Measurements from ENCODE around the gene HDAC8.

Gene HDAC8

DNA sequence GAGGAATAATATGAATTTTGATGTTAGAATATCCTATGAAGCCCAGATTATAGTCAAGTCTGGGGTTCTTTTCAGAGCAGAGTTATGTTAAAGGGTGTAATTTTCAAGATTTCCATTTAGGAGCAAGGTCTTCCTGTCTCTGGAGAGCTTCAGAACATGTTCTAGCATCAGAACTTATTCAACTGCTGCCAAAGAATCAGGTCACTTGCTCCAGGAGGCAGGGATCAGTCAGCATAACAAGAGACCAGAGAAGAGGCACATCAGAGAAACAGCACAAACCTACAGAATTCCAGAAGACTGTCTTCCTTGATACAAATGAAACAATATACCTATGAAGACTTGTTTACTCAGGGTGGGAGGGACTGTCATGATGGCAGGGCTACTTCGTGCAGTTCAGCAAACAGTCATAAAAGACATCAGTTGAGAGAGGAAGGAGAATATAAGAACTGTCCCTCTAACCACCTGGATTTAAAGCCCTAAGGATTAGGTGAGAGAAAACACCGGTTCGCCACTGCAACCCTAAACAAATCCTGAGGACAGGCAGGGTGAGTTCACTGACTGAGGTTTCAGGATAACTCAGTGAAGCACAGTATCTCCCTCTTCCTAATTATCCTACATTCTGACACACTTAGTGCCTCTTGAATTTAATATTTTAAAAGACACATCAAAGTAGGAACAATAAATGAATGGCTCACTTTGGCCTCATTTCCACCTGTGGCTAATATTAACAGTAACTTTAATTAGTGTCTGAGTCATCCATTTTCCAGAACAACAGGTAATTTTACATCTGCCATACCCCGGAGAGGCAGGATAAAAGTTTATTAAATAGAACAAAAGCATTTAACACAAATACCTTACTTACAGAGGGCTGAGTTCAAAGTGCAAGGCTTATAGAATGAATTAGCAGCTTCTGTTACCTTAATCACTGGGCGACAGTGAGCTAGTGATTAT, 93.0 kb downstream of the HDAC8 start:
- H3K9me3 ChIP-seq (ENCODE audit: severe bottlenecking): no peaks in the 10 kb centered on the region
- H3K27ac ChIP-seq: no peak overlapping the region
- H3K36me3 ChIP-seq: no peaks in the 10 kb centered on the region
- TF ChIP-seq, protein P1, sequence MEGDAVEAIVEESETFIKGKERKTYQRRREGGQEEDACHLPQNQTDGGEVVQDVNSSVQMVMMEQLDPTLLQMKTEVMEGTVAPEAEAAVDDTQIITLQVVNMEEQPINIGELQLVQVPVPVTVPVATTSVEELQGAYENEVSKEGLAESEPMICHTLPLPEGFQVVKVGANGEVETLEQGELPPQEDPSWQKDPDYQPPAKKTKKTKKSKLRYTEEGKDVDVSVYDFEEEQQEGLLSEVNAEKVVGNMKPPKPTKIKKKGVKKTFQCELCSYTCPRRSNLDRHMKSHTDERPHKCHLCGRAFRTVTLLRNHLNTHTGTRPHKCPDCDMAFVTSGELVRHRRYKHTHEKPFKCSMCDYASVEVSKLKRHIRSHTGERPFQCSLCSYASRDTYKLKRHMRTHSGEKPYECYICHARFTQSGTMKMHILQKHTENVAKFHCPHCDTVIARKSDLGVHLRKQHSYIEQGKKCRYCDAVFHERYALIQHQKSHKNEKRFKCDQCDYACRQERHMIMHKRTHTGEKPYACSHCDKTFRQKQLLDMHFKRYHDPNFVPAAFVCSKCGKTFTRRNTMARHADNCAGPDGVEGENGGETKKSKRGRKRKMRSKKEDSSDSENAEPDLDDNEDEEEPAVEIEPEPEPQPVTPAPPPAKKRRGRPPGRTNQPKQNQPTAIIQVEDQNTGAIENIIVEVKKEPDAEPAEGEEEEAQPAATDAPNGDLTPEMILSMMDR (IDR thresholded peaks at IDR 0.05; ENCODE audit: low read depth, low read length): no peak
- DNase-seq: no peak
- H3K4me3 ChIP-seq (ENCODE audit: low read depth, low read length): no peak overlapping the region
- peaks cover 12% of the 10 kb centered on the region for H3K27me3 ChIP-seq (ENCODE audit: insufficient read depth, low read depth, severe bottlenecking)

DNA sequence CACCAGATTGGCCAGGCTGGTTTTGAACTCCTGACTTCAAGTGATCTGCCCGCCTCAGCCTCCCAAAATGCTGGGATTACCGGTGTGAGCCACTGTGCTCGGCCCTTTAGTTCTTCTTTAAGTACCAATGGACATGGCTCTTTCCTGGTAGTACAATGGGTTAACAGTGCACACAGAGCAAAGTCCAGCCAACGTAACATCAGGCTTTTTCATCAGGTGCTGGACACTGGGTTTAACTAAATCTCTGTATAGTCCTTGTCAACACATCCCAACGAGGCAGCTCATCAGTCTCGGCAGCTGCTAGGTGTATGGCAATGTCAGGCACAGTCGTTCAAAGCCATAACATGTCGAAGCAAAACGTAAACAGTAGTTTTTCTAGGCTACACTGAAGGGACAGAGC, 93.8 kb downstream of the HDAC8 start:
- TF ChIP-seq, protein P1 (IDR thresholded peaks at IDR 0.05; ENCODE audit: low read depth, low read length): no peak
- H3K27ac ChIP-seq: no peak overlapping the region
- H3K36me3 ChIP-seq: no peaks in the 10 kb centered on the region
- peaks cover 12% of the 10 kb centered on the region for H3K27me3 ChIP-seq (ENCODE audit: insufficient read depth, low read depth, severe bottlenecking)
- DNase-seq: no peak
- no peak overlapping the region for H3K4me3 ChIP-seq (ENCODE audit: low read depth, low read length)
- H3K9me3 ChIP-seq (ENCODE audit: severe bottlenecking): no peaks in the 10 kb centered on the region

DNA sequence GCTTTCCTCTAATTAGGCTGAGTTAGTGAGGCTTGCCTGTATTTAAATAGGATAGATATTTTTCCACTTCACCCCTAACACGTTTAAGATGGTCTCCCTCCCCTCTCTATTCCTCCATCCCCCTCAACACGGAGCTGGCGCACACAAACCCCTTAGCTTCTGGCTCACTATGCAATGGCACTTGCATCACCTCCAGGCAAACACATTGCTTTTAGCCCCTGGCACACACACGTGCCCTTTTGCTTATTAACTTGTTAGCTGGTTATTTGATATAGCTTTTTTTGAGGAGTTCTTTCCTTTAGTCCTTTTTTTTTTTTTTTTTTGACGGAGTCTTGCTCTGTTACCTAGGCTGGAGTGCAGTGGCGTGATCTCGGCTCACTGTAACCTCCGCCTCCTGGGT, 94.3 kb downstream of the HDAC8 start:
- no peak overlapping the region for H3K27ac ChIP-seq
- no peak for DNase-seq
- no peaks in the 10 kb centered on the region for H3K36me3 ChIP-seq
- H3K4me3 ChIP-seq (ENCODE audit: low read depth, low read length): no peak overlapping the region
- peaks cover 12% of the 10 kb centered on the region for H3K27me3 ChIP-seq (ENCODE audit: insufficient read depth, low read depth, severe bottlenecking)
- TF ChIP-seq, protein P1 (IDR thresholded peaks at IDR 0.05; ENCODE audit: low read depth, low read length): no peak
- H3K9me3 ChIP-seq (ENCODE audit: severe bottlenecking): no peaks in the 10 kb centered on the region

DNA sequence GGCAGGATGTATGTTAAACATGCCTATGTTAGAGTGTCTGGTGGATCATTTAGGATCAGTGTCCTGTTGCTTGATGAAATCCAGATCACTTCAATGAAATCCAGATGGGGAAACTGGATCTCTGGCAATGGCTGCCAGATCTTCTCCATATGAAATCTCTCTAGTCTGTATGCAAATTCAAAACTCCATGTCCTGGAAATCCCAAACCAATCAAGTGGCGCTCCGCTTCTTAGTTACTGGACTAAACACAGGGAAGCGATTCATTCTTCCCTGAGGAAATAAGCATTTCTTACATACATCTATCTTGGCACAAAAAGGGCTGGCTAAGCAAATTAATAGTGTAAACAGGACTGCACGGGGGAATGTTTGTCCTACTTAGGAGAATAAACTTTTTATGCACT, 94.9 kb downstream of the HDAC8 start:
- DNase-seq: no peak
- H3K9me3 ChIP-seq (ENCODE audit: severe bottlenecking): no peaks in the 10 kb centered on the region
- TF ChIP-seq, protein P1 (IDR thresholded peaks at IDR 0.05; ENCODE audit: low read depth, low read length): no peak
- H3K27ac ChIP-seq: no peak overlapping the region
- no peak overlapping the region for H3K4me3 ChIP-seq (ENCODE audit: low read depth, low read length)
- peaks cover 12% of the 10 kb centered on the region for H3K27me3 ChIP-seq (ENCODE audit: insufficient read depth, low read depth, severe bottlenecking)
- no peaks in the 10 kb centered on the region for H3K36me3 ChIP-seq

DNA sequence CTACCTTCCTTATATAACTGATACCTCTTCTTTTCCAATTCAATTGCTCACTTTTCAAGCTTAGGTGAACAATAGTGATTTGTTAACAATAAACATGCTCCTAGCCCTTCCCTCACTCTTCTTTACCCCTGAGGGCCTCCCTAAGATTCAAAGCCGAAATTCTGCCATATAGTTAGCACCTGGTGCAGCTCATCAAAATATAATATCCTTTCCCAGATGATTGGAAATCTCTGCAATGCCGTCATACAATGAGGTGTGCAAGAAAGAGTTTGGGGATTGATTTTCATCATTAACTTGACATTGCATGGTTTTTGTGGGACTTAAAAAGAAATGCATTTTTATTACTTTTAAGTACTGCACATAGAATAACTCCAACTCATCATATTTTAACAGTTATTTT, 95.3 kb downstream of the HDAC8 start:
- Histone ChIP-seq H3K9me3 (ENCODE audit: severe bottlenecking) (no peaks in the 10 kb centered on the region), H3K27me3 (ENCODE audit: insufficient read depth, low read depth, severe bottlenecking) (peaks cover 12% of the 10 kb centered on the region), H3K27ac (no peak overlapping the region), H3K36me3 (no peaks in the 10 kb centered on the region), H3K4me3 (ENCODE audit: low read depth, low read length) (no peak overlapping the region)
- no peak for DNase-seq
- TF ChIP-seq, protein P1 (IDR thresholded peaks at IDR 0.05; ENCODE audit: low read depth, low read length): no peak

Measured in WERI-Rb-1 (cell line).